ENCODE results near the gene CYTH2.

Gene CYTH2, protein sequence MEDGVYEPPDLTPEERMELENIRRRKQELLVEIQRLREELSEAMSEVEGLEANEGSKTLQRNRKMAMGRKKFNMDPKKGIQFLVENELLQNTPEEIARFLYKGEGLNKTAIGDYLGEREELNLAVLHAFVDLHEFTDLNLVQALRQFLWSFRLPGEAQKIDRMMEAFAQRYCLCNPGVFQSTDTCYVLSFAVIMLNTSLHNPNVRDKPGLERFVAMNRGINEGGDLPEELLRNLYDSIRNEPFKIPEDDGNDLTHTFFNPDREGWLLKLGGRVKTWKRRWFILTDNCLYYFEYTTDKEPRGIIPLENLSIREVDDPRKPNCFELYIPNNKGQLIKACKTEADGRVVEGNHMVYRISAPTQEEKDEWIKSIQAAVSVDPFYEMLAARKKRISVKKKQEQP

DNA sequence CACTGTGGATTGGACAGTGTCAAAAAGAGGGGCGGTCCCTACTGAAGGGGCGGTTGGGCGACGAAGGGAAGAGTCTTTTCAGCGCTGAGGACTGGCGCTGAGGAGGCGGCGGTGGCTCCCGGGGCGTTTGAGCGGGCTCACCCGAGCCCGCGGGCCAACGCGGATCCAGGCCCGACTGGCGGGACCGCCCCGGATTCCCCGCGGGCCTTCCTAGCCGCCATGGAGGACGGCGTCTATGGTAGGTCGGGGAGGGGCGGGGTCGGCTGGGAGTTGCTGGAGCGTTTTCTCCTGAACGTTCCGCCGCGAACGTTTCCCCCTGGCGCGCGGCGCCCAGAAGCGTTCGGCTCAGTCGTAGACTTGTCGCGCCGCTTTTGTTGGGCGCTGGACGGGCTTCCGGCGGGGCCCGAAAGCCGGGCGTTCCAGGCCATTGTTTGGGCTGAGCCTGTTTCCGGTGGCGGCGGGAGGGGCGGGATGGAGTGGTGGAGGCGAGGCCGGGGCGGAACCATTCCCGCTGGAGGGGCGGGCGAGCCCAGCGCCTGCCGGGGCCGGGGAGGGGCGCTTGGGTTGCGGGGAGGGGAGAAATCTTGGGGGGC is at the start of gene CYTH2:
Gene CYTH2, plus strand, starts transcription at position 81 of the 593 bp plus-strand sequence. Its CDS starts 139 bp downstream, at position 220.
- in situ Hi-C loops (cut with MboI; ENCODE audit: low pct_unique_long_range_greater_than_20kb, low sequenced_read_pairs), result no loop called here
- no peak for DNase-seq

DNA sequence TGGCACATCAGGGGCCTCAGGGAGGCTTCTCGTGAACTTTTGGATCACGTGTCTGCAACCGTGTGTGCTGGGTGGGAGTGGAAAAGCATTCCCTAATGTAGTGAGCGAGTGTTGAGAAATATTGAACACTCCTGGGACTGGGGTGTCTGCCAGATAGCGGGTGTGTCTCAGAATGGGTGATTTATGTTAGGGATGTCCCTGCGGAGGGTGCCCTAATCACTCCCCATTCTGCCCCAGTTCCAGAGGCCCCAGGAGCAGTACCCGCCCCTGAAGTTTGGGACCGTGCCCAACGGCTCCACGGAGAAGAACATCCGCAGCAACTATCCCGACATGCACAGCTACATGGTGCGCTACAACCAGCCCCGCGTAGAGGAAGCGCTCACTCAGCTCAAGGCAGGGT is 47.6 kb upstream of the CYTH2 start:
- in situ Hi-C loops (cut with MboI; ENCODE audit: low pct_unique_long_range_greater_than_20kb, low sequenced_read_pairs), result no loop called here
- no peak for DNase-seq

DNA sequence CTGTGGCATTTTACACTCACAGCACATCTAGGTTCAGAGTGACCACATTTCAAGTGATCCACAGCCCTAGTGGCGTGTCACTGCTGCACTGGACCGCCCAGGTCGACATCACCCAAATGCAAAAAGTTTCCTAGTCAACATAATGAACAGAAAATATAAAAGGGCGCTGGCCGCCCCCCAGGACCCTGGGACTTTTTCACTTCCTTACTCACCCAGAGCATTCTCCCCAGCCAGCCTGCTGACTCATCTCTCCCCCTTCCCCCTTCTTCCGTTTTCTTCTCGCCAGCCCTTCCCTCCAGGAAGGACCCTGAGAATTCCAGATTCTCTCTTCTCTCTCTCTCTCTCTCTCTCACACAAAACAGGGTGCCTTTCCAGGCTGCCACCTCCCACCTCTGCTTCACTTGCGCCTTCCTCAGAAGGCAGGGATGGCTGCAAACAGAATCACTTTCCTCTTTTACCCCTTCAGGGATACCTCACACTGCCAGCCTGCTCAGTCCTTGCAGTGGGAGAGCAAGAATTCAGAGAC is 44.4 kb upstream of the CYTH2 start:
- in situ Hi-C loops (cut with MboI; ENCODE audit: low pct_unique_long_range_greater_than_20kb, low sequenced_read_pairs), result no loop called here
- DNase-seq, result peak; percentile 72

DNA sequence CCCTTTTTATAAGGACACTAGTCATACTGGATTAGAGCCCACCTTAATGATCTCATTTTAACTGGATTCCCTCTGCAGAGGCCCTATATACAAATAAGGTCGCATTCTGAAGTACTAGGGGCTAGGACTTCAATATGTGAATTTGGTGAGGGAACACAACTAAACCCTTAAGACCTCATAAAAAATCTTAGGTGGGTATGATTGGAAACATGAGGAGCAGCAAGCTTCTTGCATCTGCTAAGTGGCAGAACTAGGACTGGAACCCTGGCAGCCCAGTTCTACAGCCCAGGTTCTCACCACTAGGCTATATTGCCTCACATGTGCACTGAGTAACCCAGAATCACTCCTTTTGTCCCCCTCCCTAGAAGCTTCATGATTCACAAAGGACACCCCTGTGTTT is 40.5 kb upstream of the CYTH2 start:
- in situ Hi-C loops (cut with MboI; ENCODE audit: low pct_unique_long_range_greater_than_20kb, low sequenced_read_pairs), result no loop called here
- no peak for DNase-seq

DNA sequence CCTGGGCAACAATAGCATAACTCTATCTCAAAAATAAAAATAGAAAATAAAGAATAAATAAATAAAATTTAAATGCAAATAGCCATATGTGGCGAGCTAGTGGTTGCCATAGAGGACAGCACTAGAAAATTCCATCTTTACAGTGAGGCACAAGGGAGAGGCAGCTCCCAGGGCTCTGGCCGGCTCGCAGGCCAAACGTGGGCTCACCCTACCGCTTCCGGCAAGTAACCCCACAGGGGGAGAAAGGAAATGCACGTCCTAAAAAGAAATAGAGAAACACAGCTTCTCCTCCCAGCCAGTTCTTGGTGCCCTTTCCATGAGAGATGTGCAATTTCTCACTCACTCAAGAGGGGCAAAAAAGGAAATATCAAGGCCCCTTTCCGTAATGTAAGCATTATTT is 35.8 kb upstream of the CYTH2 start:
- in situ Hi-C loops (cut with MboI; ENCODE audit: low pct_unique_long_range_greater_than_20kb, low sequenced_read_pairs), result no loop called here
- DNase-seq, result peak; percentile 20

DNA sequence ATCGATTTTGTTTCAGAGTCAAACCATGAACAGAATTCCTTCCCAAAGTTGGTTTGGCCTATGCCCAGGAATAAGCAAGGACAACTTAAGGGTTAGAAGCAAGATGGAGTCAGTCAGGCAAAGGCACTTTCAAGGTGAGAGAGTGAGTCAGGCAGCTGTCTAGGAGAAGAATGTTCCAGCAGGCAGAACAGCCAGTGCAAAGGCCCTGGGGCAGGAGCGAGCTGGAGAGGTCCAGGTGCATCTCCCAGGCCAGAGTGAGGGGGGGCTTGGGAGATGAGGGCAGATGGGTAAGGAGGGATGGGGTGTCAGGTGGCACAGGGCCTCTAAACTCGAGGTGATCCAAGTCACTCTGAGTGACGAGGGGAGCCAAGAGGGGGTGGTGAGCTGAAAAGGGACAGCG is 32.6 kb upstream of the CYTH2 start:
- no peak for DNase-seq
- in situ Hi-C loops (cut with MboI; ENCODE audit: low pct_unique_long_range_greater_than_20kb, low sequenced_read_pairs), result no loop called here

DNA sequence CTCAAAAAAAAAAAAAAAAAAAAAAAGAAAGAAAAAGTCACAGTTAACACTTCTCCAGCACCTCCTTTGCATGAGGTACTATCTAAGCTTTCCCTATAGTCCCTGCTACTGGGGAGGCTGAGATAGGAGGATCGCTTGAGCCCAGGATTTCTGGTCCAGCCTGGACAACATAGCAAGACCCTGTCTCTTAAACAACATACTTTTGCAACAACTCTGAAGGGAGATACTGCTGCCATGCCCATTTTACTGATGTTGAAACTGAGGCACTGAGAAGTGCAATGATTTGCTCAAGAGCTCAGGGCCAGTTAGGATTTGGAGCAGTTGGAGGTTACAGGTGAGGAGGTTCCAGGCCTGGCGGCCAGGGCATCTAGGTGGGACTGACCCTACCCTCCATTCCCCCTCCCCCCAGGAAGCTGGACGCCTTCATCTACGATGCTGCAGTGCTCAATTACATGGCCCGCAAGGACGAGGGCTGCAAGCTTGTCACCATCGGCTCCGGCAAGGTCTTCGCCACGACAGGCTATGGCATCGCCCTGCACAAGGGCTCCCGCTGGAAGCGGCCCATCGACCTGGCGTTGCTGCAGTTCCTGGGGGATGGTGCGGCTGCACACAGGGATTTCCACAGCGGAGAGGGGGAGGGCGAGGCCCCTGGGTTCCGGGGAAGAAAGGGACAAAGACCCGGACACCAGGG is 27.7 kb upstream of the CYTH2 start:
- in situ Hi-C loops (cut with MboI; ENCODE audit: low pct_unique_long_range_greater_than_20kb, low sequenced_read_pairs), result no loop called here

DNA sequence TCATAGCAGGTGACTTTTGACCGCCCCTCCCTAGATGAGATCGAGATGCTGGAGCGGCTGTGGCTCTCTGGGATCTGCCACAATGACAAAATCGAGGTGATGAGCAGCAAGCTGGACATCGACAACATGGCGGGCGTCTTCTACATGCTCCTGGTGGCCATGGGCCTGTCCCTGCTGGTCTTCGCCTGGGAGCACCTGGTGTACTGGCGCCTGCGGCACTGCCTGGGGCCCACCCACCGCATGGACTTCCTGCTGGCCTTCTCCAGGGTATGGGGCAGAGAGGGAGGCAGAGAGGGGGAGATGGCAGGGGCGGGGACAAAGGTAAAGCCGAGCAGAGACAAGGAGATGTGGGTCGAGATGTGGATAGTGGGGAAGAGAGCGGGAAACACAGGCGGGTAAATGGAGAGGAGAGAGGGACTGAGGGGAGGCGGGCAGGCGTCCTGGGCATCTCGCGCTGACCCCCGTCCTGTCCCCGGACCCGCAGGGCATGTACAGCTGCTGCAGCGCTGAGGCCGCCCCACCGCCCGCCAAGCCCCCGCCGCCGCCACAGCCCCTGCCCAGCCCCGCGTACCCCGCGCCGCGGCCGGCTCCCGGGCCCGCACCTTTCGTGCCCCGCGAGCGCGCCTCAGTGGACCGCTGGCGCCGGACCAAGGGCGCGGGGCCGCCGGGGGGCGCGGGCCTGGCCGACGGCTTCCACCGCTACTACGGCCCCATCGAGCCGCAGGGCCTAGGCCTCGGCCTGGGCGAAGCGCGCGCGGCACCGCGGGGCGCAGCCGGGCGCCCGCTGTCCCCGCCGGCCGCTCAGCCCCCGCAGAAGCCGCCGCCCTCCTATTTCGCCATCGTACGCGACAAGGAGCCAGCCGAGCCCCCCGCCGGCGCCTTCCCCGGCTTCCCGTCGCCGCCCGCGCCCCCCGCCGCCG is 26.8 kb upstream of the CYTH2 start:
- no peak for DNase-seq
- in situ Hi-C loops (cut with MboI; ENCODE audit: low pct_unique_long_range_greater_than_20kb, low sequenced_read_pairs), result no loop called here

More for the DNA sequence above, 27.7 kb upstream of the CYTH2 start:
- DNase-seq, result no peak

DNA sequence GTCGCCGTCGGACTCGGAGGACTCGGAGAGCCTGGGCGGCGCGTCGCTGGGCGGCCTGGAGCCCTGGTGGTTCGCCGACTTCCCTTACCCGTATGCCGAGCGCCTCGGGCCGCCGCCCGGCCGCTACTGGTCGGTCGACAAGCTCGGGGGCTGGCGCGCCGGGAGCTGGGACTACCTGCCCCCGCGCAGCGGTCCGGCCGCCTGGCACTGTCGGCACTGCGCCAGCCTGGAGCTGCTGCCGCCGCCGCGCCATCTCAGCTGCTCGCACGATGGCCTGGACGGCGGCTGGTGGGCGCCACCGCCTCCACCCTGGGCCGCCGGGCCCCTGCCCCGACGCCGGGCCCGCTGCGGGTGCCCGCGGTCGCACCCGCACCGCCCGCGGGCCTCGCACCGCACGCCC is 25.9 kb upstream of the CYTH2 start:
- in situ Hi-C loops (cut with MboI; ENCODE audit: low pct_unique_long_range_greater_than_20kb, low sequenced_read_pairs), result no loop called here
- no peak for DNase-seq

DNA sequence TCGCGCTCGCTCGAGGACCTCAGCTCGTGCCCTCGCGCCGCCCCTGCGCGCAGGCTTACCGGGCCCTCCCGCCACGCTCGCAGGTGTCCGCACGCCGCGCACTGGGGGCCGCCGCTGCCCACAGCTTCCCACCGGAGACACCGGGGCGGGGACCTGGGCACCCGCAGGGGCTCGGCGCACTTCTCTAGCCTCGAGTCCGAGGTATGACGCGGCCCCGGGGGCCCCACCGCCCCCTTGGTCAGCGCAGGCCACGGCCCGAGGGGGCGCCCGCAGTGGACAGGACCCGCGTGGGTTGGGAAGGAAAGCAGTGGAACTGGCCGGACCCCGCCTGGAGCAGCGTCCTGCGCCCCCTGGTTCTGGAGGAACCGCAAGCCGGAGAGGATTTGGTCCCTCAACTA is 25.4 kb upstream of the CYTH2 start:
- no peak for DNase-seq
- in situ Hi-C loops (cut with MboI; ENCODE audit: low pct_unique_long_range_greater_than_20kb, low sequenced_read_pairs), result no loop called here

DNA sequence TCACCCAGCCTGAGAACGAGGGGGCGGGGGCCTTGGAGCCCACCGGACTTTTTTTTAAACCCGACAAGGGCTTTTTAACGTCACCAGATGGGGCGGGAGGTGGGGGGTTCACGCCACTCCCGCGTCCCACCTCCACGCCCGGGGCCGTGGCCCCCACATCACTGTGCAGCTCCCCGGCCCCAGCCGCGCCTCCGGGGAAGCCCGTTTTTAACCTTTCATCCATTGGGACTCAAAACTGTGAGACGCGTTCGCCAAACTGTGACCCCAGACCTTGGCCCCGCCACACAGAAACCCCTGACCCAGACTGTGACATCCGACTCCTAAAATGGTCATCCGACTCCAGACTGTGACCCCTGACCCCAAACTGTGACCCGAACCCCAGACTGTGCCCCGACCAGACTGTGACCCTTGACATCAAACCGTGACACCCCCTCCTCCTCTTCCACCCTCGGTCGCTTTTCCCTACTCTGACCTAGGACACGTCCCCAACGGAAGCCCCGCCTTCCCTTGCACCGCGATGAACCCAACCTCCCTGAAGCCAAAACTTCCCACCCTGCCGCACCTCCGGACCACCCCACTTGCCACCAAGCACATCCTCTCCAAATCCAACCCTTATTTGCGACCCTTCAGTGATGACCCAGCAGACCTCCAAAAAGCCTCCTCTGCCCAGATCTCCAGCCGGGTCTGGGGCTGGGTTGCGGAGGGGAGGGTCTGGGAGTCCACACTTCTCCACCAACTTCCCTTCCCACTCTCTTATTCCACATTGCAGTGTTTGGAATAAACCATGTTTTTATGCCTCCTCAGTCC is 24.8 kb upstream of the CYTH2 start:
- no peak for DNase-seq
- in situ Hi-C loops (cut with MboI; ENCODE audit: low pct_unique_long_range_greater_than_20kb, low sequenced_read_pairs), result no loop called here

DNA sequence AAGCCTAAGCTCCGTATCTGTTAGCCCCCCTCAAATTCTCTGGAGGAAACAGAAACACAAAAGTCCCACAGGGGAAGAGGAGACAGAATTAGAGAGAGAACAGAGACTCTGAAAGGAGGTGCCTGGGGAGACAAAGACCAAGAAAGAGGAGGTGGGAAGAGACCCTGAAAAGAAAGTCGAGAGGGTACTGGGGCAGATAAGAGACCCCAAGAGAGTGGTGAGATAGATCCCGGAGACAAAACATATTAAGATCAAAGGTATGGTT is 24.3 kb upstream of the CYTH2 start:
- DNase-seq, result no peak
- in situ Hi-C loops (cut with MboI; ENCODE audit: low pct_unique_long_range_greater_than_20kb, low sequenced_read_pairs), result no loop called here

DNA sequence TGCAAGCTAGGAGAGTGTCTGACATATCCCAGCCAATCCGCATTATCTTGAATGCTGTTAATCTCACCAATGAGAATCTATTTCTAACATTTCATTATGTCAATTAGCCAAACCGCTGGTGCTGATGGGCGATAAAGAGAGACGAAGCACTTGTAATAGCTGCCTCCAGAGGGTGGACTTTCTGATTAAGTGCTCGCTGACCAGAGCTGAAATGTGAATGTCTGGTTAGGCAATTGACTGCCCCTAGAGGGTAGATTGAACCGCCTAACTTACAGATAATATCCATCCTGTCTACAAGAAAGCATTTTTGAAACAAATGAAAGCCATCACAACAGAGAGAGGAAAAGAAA is 23.9 kb upstream of the CYTH2 start:
- in situ Hi-C loops (cut with MboI; ENCODE audit: low pct_unique_long_range_greater_than_20kb, low sequenced_read_pairs), result no loop called here
- DNase-seq, result no peak

DNA sequence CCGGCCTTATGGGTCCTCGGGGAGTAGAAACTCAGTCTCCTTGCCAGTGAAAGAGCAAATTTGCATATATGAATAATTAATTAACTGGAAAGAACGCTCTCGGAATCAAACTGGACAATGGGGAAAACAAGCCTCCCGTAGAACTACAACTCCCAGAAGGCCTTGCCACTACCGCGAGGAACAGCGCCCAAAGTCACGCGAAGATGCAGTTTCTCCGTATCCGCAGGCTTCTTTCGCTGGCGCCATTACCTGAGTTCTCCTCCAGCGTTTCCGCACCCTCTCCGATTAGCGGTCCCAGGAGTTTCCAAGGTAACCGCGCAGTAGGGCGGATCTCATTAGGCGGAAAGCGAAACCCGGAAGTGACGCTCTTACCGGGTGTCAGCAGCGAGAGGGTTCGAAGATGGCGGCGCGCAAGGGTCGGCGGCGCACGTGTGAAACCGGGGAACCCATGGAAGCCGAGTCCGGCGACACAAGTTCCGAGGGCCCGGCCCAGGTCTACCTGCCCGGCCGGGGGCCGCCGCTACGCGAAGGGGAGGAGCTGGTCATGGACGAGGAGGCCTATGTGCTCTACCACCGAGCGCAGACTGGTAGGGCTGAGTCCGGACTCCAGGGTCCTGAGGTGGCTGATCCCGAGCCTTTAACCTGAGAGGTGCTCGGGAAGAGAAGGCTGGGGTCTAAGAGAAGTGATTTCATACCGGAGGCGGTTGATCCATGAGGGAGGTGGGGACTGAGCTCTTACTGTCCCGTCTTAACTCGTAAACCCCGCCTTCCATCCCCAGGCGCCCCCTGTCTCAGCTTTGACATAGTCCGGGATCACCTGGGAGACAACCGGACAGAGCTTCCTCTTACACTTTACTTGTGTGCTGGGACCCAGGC is 23.3 kb upstream of the CYTH2 start, which contains the start of gene GRWD1:
Gene GRWD1, plus strand, starts transcription at position 378 of the 876 bp plus-strand sequence. Its CDS starts 23 bp downstream, at position 401.
- in situ Hi-C loops (cut with MboI; ENCODE audit: low pct_unique_long_range_greater_than_20kb, low sequenced_read_pairs), result no loop called here
- DNase-seq, result peak; percentile 98

DNA sequence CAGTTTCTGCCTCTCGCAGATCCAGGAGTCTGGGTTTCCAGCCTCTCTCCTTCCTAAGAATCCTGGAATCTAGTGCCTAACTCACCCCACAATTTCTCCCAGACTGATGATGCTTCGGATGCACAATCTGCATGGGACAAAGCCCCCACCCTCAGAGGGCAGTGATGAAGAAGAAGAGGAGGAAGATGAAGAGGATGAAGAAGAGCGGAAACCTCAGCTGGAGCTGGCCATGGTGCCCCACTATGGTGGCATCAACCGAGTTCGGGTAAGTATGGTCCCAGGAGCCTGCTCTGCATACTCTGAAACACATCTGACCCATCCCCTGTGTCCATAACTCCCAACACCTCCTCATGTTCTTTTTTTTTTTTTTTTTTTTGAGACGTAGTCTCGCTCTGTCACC is 22.6 kb upstream of the CYTH2 start:
- in situ Hi-C loops (cut with MboI; ENCODE audit: low pct_unique_long_range_greater_than_20kb, low sequenced_read_pairs), result no loop called here
- DNase-seq, result no peak

DNA sequence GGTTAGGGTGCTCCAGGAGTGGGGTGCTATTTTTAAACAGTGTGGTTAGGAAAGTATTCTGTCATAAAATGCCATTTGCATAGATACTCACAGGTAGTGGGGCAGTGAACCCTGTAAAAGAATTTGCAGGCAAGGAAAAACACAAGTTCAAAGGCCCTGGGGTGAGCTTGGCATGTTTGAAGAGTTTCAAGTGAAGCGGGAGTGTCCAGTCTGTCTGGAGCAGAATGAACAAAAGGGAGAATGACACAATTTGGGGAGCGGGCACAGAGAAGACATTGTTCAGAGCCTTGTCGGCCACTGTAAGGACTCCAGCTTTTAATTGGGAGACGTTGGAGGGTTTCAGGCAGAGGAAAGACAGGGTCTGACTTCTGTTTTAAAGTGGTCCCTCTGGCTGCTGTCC is 20.6 kb upstream of the CYTH2 start:
- in situ Hi-C loops (cut with MboI; ENCODE audit: low pct_unique_long_range_greater_than_20kb, low sequenced_read_pairs), result no loop called here
- DNase-seq, result no peak

DNA sequence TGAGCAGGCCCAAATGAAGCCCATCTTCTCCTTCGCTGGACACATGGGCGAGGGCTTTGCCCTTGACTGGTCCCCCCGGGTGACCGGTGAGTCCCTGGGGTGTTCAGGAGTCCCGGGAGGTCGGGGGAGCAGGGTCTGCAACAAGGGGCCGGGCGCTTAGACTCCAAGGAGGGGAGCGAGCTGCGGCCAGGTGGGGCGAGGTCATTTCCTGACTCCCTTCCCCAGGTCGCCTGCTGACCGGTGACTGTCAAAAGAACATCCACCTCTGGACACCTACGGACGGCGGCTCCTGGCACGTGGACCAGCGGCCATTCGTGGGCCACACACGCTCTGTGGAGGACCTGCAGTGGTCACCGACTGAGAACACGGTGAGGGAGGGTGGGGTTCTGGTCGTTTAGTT is 18.7 kb upstream of the CYTH2 start:
- DNase-seq, result no peak
- in situ Hi-C loops (cut with MboI; ENCODE audit: low pct_unique_long_range_greater_than_20kb, low sequenced_read_pairs), result no loop called here

DNA sequence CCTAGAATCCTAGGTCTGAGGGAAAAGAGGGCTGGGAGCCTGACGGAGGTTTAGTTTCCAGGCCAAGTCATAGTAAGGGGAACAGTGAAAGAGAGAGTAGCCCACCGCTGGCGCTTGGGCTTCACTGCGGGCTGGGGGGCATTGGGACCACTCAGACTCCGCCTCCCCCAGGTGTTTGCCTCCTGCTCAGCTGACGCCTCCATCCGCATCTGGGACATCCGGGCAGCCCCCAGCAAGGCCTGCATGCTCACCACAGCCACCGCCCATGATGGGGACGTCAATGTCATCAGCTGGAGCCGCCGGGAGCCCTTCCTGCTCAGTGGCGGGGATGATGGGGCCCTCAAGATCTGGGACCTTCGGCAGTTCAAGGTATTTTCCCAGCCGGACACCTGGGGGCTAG is 18.3 kb upstream of the CYTH2 start:
- no peak for DNase-seq
- in situ Hi-C loops (cut with MboI; ENCODE audit: low pct_unique_long_range_greater_than_20kb, low sequenced_read_pairs), result no loop called here
